ENCODE measurements around the gene PRR22. TPM values are rescaled to one million over a fixed set of nuclear protein-coding genes. Genes with fewer than 3 reads are reported as not detected.

The PRR22 gene
- total and polyA plus RNA-seq, 9 of the 15 experiments (the other 6 are each of a cell fraction or from before 2014, with no cell fraction given), result 0.03 to 12.0 (median 2.0) TPM; not detected in 1

DNA sequence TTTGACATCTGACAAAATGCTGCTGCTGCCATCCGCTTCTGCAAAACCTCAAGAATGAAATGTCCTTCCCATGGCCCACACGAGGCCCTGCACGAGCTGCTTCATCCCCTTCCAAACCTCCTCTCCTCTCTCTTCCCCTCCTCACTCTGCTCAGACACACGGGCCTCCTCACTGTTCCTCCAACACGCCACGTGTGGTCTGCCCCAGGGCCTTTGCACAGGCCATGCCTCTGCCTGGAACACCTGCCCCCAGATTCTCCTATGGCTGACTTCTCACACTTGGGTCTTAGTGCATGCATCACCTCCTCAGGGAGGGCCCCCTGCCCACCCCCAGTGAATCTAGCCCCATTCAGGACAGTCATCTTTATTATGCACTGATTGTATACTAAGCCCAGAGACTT is 36.2 kb upstream of the PRR22 start:
- no peak for DNase-seq (ENCODE audit: extremely low read depth in 1 of 4, low spot score in 3 of 4)
- intact Hi-C loops (cut with micrococcal nuclease), result no loop called here
- no peak for TF ChIP-seq MCM5 (IDR thresholded peaks at IDR 0.05; ENCODE audit: low read depth)
- TF ChIP-seq SIX5 (IDR thresholded peaks at IDR 0.05; ENCODE audit: borderline replicate concordance in 1 of 2, insufficient read depth in 1 of 2, low read depth in 1 of 2, low read length in 2 of 2), result no peak
- TF ChIP-seq PTBP1 (IDR thresholded peaks at IDR 0.05; ENCODE audit: low read depth, low read length), result 0 out of 2 replicates have a peak, but pooled peaks have one; percentile 52
- TF ChIP-seq KAT2B (IDR thresholded peaks at IDR 0.05; ENCODE audit: low read depth, low read length), result no peak
- TF ChIP-seq, protein P1, sequence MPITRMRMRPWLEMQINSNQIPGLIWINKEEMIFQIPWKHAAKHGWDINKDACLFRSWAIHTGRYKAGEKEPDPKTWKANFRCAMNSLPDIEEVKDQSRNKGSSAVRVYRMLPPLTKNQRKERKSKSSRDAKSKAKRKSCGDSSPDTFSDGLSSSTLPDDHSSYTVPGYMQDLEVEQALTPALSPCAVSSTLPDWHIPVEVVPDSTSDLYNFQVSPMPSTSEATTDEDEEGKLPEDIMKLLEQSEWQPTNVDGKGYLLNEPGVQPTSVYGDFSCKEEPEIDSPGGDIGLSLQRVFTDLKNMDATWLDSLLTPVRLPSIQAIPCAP (CRISPR knock-in tag; IDR thresholded peaks at IDR 0.05; ENCODE audit: borderline replicate concordance), result no peak
- TF ChIP-seq ZKSCAN8 (CRISPR knock-in tag; IDR thresholded peaks at IDR 0.05), result 0 out of 2 replicates have a peak, but pooled peaks have one; percentile 46
- TF ChIP-seq ADNP (tag; IDR thresholded peaks at IDR 0.05), result peak; percentile 44; the same call in 1 of the 2 replicates
- TF ChIP-seq SMARCA5 (IDR thresholded peaks at IDR 0.05), result peak; percentile 87
- no peak for TF ChIP-seq ZNF696 (CRISPR knock-in tag; conservative IDR thresholded peaks at IDR 0.05)
- peak; percentile 50 to 82; a peak in 3 of 4 replicates for TF ChIP-seq KDM1A (IDR thresholded peaks at IDR 0.05)
- peak; percentile 94 for TF ChIP-seq BCOR (IDR thresholded peaks at IDR 0.05)
- TF ChIP-seq RBM25 (IDR thresholded peaks at IDR 0.05; ENCODE audit: low read depth, low read length, severe bottlenecking), result peak; percentile 87
- no peak for TF ChIP-seq FOXK1 (CRISPR knock-in tag; IDR thresholded peaks at IDR 0.05; ENCODE audit: borderline replicate concordance)
- TF ChIP-seq EP400 (IDR thresholded peaks at IDR 0.05), result no peak

More for the DNA sequence above, 36.2 kb upstream of the PRR22 start:
- H3K27me3 ChIP-seq (ENCODE audit: control insufficient read depth in 2 of 2, insufficient read depth in 2 of 2, low read length in 2 of 2), result no peaks in the 10 kb centered on the region
- no peaks in the 10 kb centered on the region for H3K9me1 ChIP-seq (ENCODE audit: control insufficient read depth, insufficient read depth, low read length)
- no peak for FAIRE-seq
- H2AFZ ChIP-seq (ENCODE audit: low read depth, low read length), result no peak overlapping the region
- H3K27ac ChIP-seq (ENCODE audit: extremely low read depth, low read depth, low read length), result no peak overlapping the region
- H3K36me3 ChIP-seq (ENCODE audit: control insufficient read depth, insufficient read depth, low read length), result no peaks in the 10 kb centered on the region
- no peaks in the 10 kb centered on the region for H3K79me2 ChIP-seq (ENCODE audit: control insufficient read depth, insufficient read depth, low read length)
- ChIA-PET POLR2A (interaction anchor here (0.6 kb wide), 1 partner anchor 45 kb away, joined by 4 read pairs; no protein-coding TSS in a partner anchor), CTCF (ENCODE audit: low intra/inter-chr PET ratio) (interaction anchor here (0.5 kb wide), 1 partner anchor 47 kb away, joined by 3 read pairs; no protein-coding TSS in a partner anchor)
- H3K4me1 ChIP-seq (replicated peaks in 1 of 2; ENCODE audit: control insufficient read depth in 2 of 2, insufficient read depth in 2 of 2, low read length in 2 of 2), result peaks cover 0 to 25% of the 10 kb centered on the region in 2 experiments; a peak in 2 of 5 replicates
- in situ Hi-C loops (cut with MboI), result no loop called here
- H3K4me3 ChIP-seq, result no peak overlapping the region
- 0 out of 4 replicates have a peak overlapping the region, but pooled peaks of 1 of the 2 experiments have one; percentile 40 for H3K9ac ChIP-seq (ENCODE audit: insufficient read depth in 1 of 2, low read depth in 2 of 2, low read length in 2 of 2)
- ATAC-seq, result no peak
- H3K4me2 ChIP-seq (ENCODE audit: insufficient read depth, low read length), result no peak overlapping the region
- WGBS (ENCODE audit: insufficient coverage, low coverage, missing lambda C conversion rate), result 37% methylated on average over 6 of the region's 6 CpGs
- no peaks in the 10 kb centered on the region for H3K9me3 ChIP-seq (replicated peaks; ENCODE audit: control insufficient read depth, insufficient read depth, low read depth, low read length)
- BruUV-seq (replicated peaks), result no TSS peak
- no peaks in the 10 kb centered on the region for H4K20me1 ChIP-seq (replicated peaks; ENCODE audit: control insufficient read depth, insufficient read depth, low read length)

All from K562 (cell line).